ENCODE data around the gene FBXL14.

DNA sequence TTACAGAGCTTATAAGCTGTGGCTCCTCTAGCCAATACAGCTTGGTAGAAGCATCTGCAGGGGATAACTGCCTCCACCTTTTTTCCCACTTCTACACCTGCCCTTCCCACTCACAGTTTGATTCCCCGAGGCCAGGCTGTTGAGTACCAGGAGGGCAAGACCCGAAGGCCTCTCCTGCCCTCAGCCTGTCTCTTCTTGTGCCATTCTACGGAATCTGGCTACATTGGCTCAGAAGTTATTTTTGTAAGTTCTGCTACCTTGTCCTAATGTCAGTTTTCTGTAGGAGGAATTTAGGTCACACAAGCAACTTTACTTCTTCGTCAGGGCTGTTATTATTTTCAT lies 11.7 kb downstream of the FBXL14 start:
- no peak for TF ChIP-seq ZBTB10 (tag by site-specific recombination; IDR thresholded peaks at IDR 0.05)
- TF ChIP-seq, protein P1, sequence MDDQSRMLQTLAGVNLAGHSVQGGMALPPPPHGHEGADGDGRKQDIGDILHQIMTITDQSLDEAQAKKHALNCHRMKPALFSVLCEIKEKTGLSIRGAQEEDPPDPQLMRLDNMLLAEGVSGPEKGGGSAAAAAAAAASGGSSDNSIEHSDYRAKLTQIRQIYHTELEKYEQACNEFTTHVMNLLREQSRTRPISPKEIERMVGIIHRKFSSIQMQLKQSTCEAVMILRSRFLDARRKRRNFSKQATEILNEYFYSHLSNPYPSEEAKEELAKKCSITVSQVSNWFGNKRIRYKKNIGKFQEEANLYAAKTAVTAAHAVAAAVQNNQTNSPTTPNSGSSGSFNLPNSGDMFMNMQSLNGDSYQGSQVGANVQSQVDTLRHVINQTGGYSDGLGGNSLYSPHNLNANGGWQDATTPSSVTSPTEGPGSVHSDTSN (CRISPR knock-in tag; IDR thresholded peaks at IDR 0.05): no peak
- no peak for TF ChIP-seq SALL2 (tag by site-specific recombination; IDR thresholded peaks at IDR 0.05; ENCODE audit: borderline replicate concordance)
- TF ChIP-seq, protein P2, sequence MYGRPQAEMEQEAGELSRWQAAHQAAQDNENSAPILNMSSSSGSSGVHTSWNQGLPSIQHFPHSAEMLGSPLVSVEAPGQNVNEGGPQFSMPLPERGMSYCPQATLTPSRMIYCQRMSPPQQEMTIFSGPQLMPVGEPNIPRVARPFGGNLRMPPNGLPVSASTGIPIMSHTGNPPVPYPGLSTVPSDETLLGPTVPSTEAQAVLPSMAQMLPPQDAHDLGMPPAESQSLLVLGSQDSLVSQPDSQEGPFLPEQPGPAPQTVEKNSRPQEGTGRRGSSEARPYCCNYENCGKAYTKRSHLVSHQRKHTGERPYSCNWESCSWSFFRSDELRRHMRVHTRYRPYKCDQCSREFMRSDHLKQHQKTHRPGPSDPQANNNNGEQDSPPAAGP (tag by site-specific recombination; IDR thresholded peaks at IDR 0.05): no peak
- no peak for TF ChIP-seq CTCF (tag by site-specific recombination; IDR thresholded peaks at IDR 0.05)
- no peak for TF ChIP-seq TCF7L2 (IDR thresholded peaks at IDR 0.05; ENCODE audit: borderline replicate concordance, low read depth, low read length)
- TF ChIP-seq KLF16 (tag by site-specific recombination; IDR thresholded peaks at IDR 0.05): no peak
- no peak for TF ChIP-seq ZNF571 (tag by site-specific recombination; IDR thresholded peaks at IDR 0.05)
- TF ChIP-seq ZNF585B (tag by site-specific recombination; IDR thresholded peaks at IDR 0.05): no peak
- no peak for TF ChIP-seq ZNF302 (tag by site-specific recombination; IDR thresholded peaks at IDR 0.05; ENCODE audit: low read depth)
- TF ChIP-seq ZNF747 (tag by site-specific recombination; IDR thresholded peaks at IDR 0.05): no peak
- no peak for TF ChIP-seq ZBTB8A (tag by site-specific recombination; IDR thresholded peaks at IDR 0.05)
- TF ChIP-seq, protein P3, sequence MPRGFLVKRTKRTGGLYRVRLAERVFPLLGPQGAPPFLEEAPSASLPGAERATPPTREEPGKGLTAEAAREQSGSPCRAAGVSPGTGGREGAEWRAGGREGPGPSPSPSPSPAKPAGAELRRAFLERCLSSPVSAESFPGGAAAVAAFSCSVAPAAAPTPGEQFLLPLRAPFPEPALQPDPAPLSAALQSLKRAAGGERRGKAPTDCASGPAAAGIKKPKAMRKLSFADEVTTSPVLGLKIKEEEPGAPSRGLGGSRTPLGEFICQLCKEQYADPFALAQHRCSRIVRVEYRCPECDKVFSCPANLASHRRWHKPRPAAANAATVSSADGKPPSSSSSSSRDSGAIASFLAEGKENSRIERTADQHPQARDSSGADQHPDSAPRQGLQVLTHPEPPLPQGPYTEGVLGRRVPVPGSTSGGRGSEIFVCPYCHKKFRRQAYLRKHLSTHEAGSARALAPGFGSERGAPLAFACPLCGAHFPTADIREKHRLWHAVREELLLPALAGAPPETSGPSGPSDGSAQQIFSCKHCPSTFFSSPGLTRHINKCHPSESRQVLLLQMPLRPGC (tag by site-specific recombination; IDR thresholded peaks at IDR 0.05): no peak
- no peak for TF ChIP-seq ZNF174 (tag by site-specific recombination; IDR thresholded peaks at IDR 0.05)
